GM21529 (cell line): ENCODE data around the gene STOML3.

ENCODE experiments used
- ATAC-seq: cut with Tn5 transposase; IDR thresholded peaks from one replicate; pipeline ENCODE4 v1.9.1; 2021; ENCODE audit not compliant: unreplicated experiment

Gene STOML3

GRCh38 chr13:38921081-38921480 is 69.5 kb downstream of the STOML3 start:
- ATAC-seq: no peak
